SK-N-SH (cell line): ENCODE measurements around the gene MIGA2. TPM values are rescaled to one million over a fixed set of nuclear protein-coding genes. Genes with fewer than 3 reads are reported as not detected.

ENCODE experiments used
- CTCF ChIA-PET: fragments of 300-600, 350-600 bp; formaldehyde crosslinking; extraction: SDS; loops from one replicate; lab custom pipeline; 2021; lab: Yijun Ruan, JAX
- POLR2A ChIA-PET: fragments of 350-600 bp; sonication (Branson Sonifier 250); formaldehyde crosslinking; extraction: SDS; loops from one replicate; lab custom pipeline; 2020; ENCODE audit warnings: antibody characterized with exemption, inconsistent platforms; lab: Yijun Ruan, JAX
- DNase-seq: peaks from one replicate; pipeline ENCODE4 v3.0.0; 2012
- H2AFZ ChIP-seq: fragments of 200-600 bp; sonication (generic); 2 replicates; pipeline ENCODE4 v1.8.1; 2016; ENCODE audit warnings: antibody characterized with exemption, mild to moderate bottlenecking, low read depth
- H3F3A ChIP-seq: fragments of 200-600 bp; sonication (generic); replicated peaks from 2 replicates; pipeline ENCODE3; 2016; ENCODE audit warnings: antibody characterized with exemption, mild to moderate bottlenecking; ENCODE audit not compliant: insufficient read depth
- H3K27ac ChIP-seq, 2 experiments: fragments of 200-500 bp in 1 of 2; fragments of 200-600 bp in 1 of 2; sonication (Bioruptor generic) in 1 of 2; sonication (generic), shearing (Covaris generic) in 1 of 2; 2 replicates each; pipeline versions ENCODE4 v1.5.1 to v1.6.1; 2014 to 2016; ENCODE audit warnings: low read depth in 2 of 2, inconsistent platforms in 1 of 2, low read length in 1 of 2, mild to moderate bottlenecking in 1 of 2, mixed read lengths in 1 of 2
- H3K27me3 ChIP-seq: fragments of 200-600 bp; sonication (generic), shearing (Covaris generic); 2 replicates; pipeline ENCODE4 v1.6.1; 2016; ENCODE audit warnings: mixed run types; ENCODE audit not compliant: insufficient read depth
- H3K36me3 ChIP-seq, 2 experiments: fragments of 200-500 bp in 1 of 2; fragments of 200-600 bp in 1 of 2; sonication (Bioruptor generic) in 1 of 2; sonication (generic) in 1 of 2; replicated peaks in 1 of 2; 2 replicates each; pipeline versions ENCODE3 to v1.5.1; 2014 to 2016; ENCODE audit warnings: low read length in 1 of 2, mild to moderate bottlenecking in 1 of 2; ENCODE audit not compliant: insufficient read depth in 2 of 2, control insufficient read depth in 1 of 2
- H3K4me1 ChIP-seq, 2 experiments: fragments of 200-500 bp in 1 of 2; fragments of 200-600 bp in 1 of 2; sonication (Bioruptor generic) in 1 of 2; sonication (generic), shearing (Covaris generic) in 1 of 2; 2 replicates each; pipeline versions ENCODE4 v1.5.1 to v1.6.1; 2014 to 2016; ENCODE audit warnings: low read depth in 1 of 2, low read length in 1 of 2, mixed run types in 1 of 2; ENCODE audit not compliant: insufficient read depth in 2 of 2, control insufficient read depth in 1 of 2
- H3K4me2 ChIP-seq: fragments of 200-600 bp; sonication (generic), shearing (Covaris generic); 2 replicates; pipeline ENCODE4 v1.6.1; 2017; ENCODE audit warnings: mixed run types
- H3K4me3 ChIP-seq, 2 experiments: fragments of 200-500 bp in 1 of 2; fragments of 200-600 bp in 1 of 2; sonication (Bioruptor generic) in 1 of 2; sonication (generic), shearing (Covaris generic) in 1 of 2; 2 replicates each; pipeline versions ENCODE4 v1.5.1 to v1.8.1; 2014 to 2016; ENCODE audit warnings: low read depth in 2 of 2, inconsistent platforms in 1 of 2, low read length in 1 of 2, mild to moderate bottlenecking in 1 of 2, mixed read lengths in 1 of 2, moderate library complexity in 1 of 2
- H3K79me2 ChIP-seq: fragments of 200-600 bp; sonication (generic); 2 replicates; pipeline ENCODE4 v1.8.1; 2017; ENCODE audit warnings: mild to moderate bottlenecking; ENCODE audit not compliant: insufficient read depth
- H3K9ac ChIP-seq: fragments of 200-600 bp; sonication (generic); 2 replicates; pipeline ENCODE4 v1.6.1; 2017; ENCODE audit warnings: mixed run types
- H3K9me2 ChIP-seq: fragments of 200-600 bp; sonication (generic); 2 replicates; pipeline ENCODE4 v1.6.1; 2017; ENCODE audit warnings: mixed run types
- H3K9me3 ChIP-seq: fragments of 200-600 bp; sonication (generic); 2 replicates; pipeline ENCODE4 v1.6.1; 2017; ENCODE audit warnings: mixed run types, mild to moderate bottlenecking, moderate library complexity
- H4K20me1 ChIP-seq: fragments of 200-600 bp; sonication (generic); 2 replicates; pipeline ENCODE4 v1.6.1; 2017; ENCODE audit warnings: mild to moderate bottlenecking, mixed run types; ENCODE audit not compliant: insufficient read depth
- CHD2 ChIP-seq: fragments of 150-350 bp; IDR thresholded peaks from 2 replicates; pipeline ENCODE4 v1.6.1; 2018; ENCODE audit warnings: low read length; ENCODE audit not compliant: partially characterized antibody
- FOXJ3 ChIP-seq: sonication (generic); formaldehyde crosslinking; IDR thresholded peaks from 2 replicates; pipeline ENCODE4 v1.5.1; 2020; ENCODE audit warnings: mild to moderate bottlenecking, missing genetic modification reagents
- FOXM1 ChIP-seq: IDR thresholded peaks from 2 replicates; pipeline ENCODE4 v1.4.0; 2012; ENCODE audit warnings: low read depth, mild to moderate bottlenecking
- JUND ChIP-seq: IDR thresholded peaks from 2 replicates; pipeline ENCODE4 v1.4.0; 2012
- NRF1 ChIP-seq: IDR thresholded peaks from 2 replicates; pipeline ENCODE4 v1.6.1; 2012; ENCODE audit warnings: low read depth, mild to moderate bottlenecking, low read length
- PBX3 ChIP-seq: IDR thresholded peaks from 2 replicates; pipeline ENCODE4; 2012
- POLR2AphosphoS5 ChIP-seq: IDR thresholded peaks from 2 replicates; pipeline ENCODE4 v1.6.1; 2012; ENCODE audit warnings: low read depth, low read length
- RAD21 ChIP-seq: IDR thresholded peaks from 2 replicates; pipeline ENCODE4 v1.6.1; 2012; ENCODE audit warnings: mild to moderate bottlenecking, low read length
- RFX5 ChIP-seq: IDR thresholded peaks from 2 replicates; pipeline ENCODE4 v1.6.1; 2012; ENCODE audit warnings: mild to moderate bottlenecking, improper control_type of control experiment, low read length
- SIN3A ChIP-seq: IDR thresholded peaks from 2 replicates; pipeline ENCODE4 v1.6.1; 2012; ENCODE audit warnings: low read depth, mild to moderate bottlenecking, low read length, moderate library complexity, borderline replicate concordance
- SMC3 ChIP-seq: IDR thresholded peaks from 2 replicates; pipeline ENCODE4 v1.6.1; 2012; ENCODE audit warnings: low read depth, low read length, improper control_type of control experiment
- TCF12 ChIP-seq: IDR thresholded peaks from 2 replicates; pipeline ENCODE4 v1.4.0; 2012
- TEAD4 ChIP-seq: IDR thresholded peaks from 2 replicates; pipeline ENCODE4 v1.4.0; 2012; ENCODE audit warnings: mild to moderate bottlenecking, borderline replicate concordance; ENCODE audit not compliant: insufficient read depth
- WGBS: methylation state at CpG from one replicate; pipeline ENCODE4 v1.1.6; 2017; ENCODE audit warnings: low lambda C conversion rate; 5-methylcytosine and 5-hydroxymethylcytosine counted together
- polyA plus RNA-seq, 3 experiments: library from polyadenylated mRNA; depleted of rRNA; stranded (reverse); fragments of >200 nt; gene quantifications; 2 replicates each; pipeline ENCODE4 v1.2.3, GENCODE V29; 2012
- TF ChIP-seq, protein P1 (sequence below): IDR thresholded peaks from 2 replicates; pipeline ENCODE4 v1.4.0; 2012; ENCODE audit warnings: low read depth, borderline replicate concordance
- TF ChIP-seq, protein P2 (sequence below): fragments of 200-600 bp; sonication (generic); IDR thresholded peaks from 2 replicates; pipeline ENCODE4 v1.6.1; 2017; ENCODE audit warnings: antibody characterized with exemption, mild to moderate bottlenecking, moderate library complexity

MIGA2 gene
- polyA plus RNA-seq, 1 of the 3 experiments (the other 2 are of a cell fraction) = 21.2 TPM

- Histone ChIP-seq H2AFZ (no peak overlapping the region), H3K9ac (no peak overlapping the region), H3K4me3 (no peak overlapping the region), H3K4me1 (no peaks in the 10 kb centered on the region), H3K9me3 (no peaks in the 10 kb centered on the region), H4K20me1 (no peaks in the 10 kb centered on the region), H3K36me3 (peaks cover 0 to 22% of the 10 kb centered on the region in 2 experiments), H3K9me2 (no peaks in the 10 kb centered on the region), H3K27me3 (no peaks in the 10 kb centered on the region), H3K79me2 (no peaks in the 10 kb centered on the region), H3K27ac (no peak overlapping the region), H3K4me2 (no peak overlapping the region), H3F3A (no peaks in the 10 kb centered on the region)
- ChIA-PET CTCF (no interaction called here), POLR2A (no interaction called here)
- no peak for DNase-seq
- TF ChIP-seq FOXM1 (no peak), TCF12 (no peak), POLR2AphosphoS5 (no peak), RFX5 (no peak), SMC3 (no peak), TEAD4 (no peak), PBX3 (no peak), FOXJ3 (CRISPR knock-in tag) (no peak)
- TF ChIP-seq, protein P1, sequence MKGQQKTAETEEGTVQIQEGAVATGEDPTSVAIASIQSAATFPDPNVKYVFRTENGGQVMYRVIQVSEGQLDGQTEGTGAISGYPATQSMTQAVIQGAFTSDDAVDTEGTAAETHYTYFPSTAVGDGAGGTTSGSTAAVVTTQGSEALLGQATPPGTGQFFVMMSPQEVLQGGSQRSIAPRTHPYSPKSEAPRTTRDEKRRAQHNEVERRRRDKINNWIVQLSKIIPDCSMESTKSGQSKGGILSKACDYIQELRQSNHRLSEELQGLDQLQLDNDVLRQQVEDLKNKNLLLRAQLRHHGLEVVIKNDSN = no peak
- 91% methylated on average over 4 of the region's 13 CpGs for WGBS
These were observed 65.7 kb downstream of the MIGA2 start for GRCh38 chr9:129102095-129102525.

DNA sequence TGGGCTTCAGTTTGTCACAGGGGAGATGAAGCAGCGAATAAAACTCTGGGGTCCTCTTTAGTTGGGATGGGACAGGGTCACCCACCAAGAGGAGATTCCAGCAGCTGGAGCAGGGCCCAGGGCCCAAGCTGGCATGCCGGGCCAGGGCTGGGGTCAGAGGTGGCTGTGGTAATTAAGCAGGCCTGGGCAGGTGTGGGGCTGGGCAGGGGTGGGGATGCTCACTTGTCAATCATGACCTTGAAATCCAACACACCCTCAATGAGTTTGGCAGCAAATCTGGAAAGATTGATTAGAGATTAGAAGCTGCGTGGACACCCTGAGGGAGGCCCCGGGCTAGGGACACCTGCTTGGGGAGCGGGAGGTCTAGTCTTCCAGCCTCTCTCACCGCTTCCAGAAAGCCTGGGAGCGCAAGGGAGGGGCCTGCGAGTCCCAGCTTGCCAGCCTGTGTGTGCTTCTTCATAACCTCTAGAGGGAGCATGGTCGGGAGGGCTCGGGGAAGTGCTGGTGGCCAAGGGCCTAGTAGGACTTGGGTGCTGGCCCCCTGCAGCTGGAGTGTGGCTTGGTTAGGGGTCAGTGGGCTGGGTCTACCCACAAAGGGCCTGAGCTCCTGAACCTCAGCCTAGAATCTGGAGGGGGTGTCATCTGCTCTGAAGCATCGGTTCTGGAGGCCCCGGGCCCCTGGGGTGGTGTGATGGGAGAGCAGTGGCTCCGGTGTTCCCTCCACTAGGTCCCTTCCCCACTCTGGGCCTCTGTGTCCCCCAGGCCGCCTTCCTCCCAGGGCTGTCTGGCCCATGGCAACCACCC lies 66.6 kb downstream of the MIGA2 start:
- Histone ChIP-seq H3K4me2 (no peak overlapping the region), H3K4me3 (no peak overlapping the region), H3K9me2 (no peaks in the 10 kb centered on the region), H3K27ac (no peak overlapping the region), H3K27me3 (no peaks in the 10 kb centered on the region), H3K4me1 (no peaks in the 10 kb centered on the region), H3K9me3 (no peaks in the 10 kb centered on the region), H3K79me2 (no peaks in the 10 kb centered on the region), H3K9ac (no peak overlapping the region), H4K20me1 (no peaks in the 10 kb centered on the region), H3K36me3 (peaks cover 0 to 23% of the 10 kb centered on the region in 2 experiments), H2AFZ (no peak overlapping the region), H3F3A (no peaks in the 10 kb centered on the region)
- TF ChIP-seq JUND (no peak), SIN3A (no peak), NRF1 (no peak), FOXM1 (no peak), RAD21 (no peak), CHD2 (no peak)
- TF ChIP-seq, protein P2, sequence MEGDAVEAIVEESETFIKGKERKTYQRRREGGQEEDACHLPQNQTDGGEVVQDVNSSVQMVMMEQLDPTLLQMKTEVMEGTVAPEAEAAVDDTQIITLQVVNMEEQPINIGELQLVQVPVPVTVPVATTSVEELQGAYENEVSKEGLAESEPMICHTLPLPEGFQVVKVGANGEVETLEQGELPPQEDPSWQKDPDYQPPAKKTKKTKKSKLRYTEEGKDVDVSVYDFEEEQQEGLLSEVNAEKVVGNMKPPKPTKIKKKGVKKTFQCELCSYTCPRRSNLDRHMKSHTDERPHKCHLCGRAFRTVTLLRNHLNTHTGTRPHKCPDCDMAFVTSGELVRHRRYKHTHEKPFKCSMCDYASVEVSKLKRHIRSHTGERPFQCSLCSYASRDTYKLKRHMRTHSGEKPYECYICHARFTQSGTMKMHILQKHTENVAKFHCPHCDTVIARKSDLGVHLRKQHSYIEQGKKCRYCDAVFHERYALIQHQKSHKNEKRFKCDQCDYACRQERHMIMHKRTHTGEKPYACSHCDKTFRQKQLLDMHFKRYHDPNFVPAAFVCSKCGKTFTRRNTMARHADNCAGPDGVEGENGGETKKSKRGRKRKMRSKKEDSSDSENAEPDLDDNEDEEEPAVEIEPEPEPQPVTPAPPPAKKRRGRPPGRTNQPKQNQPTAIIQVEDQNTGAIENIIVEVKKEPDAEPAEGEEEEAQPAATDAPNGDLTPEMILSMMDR = peak; percentile 52
- POLR2A ChIA-PET = no interaction called here
- peak; percentile 72 for DNase-seq
- WGBS = 76% methylated on average over 6 of the region's 14 CpGs
- CTCF ChIA-PET = interaction anchor here (0.6 to 1.6 kb wide), 4 partner anchors 11 to 29 kb away, joined by 3 to 5 read pairs (median 4); no protein-coding TSS in a partner anchor
